K562 (cell line): ENCODE data around the gene OR9Q1. TPM values are rescaled to one million over a fixed set of nuclear protein-coding genes. Genes with fewer than 3 reads are reported as not detected.

Experiments used
- ATAC-seq: fragments of 200-7000 bp; cut with Tn5 transposase; 3 replicates; pipeline ENCODE4 v1.9.1; 2020; ENCODE audit warnings: moderate library complexity
- BruUV-seq: library from RNA; stranded (reverse); fragments of 400-500 nt; replicated peaks from 2 replicates; lab custom pipeline; 2021; lab: Mats Ljungman, UMichigan
- CTCF ChIA-PET: fragments of 300-600 bp; formaldehyde crosslinking; extraction: SDS; loops from one replicate; lab custom pipeline; 2021; ENCODE audit warnings: low intra/inter-chr PET ratio; lab: Yijun Ruan, JAX
- POLR2A ChIA-PET: fragments of 300-600, 350-650 bp; sonication (Branson Sonifier 250); formaldehyde crosslinking; extraction: SDS; loops from one replicate; lab custom pipeline; 2021; ENCODE audit warnings: antibody characterized with exemption, inconsistent platforms; lab: Yijun Ruan, JAX
- DNase-seq, 4 experiments: peaks; one replicate each; pipeline versions ENCODE4 v3.0.0 to v3.0.0-alpha.2; 2011 to 2018; ENCODE audit warnings: low spot score in 3 of 4, mixed read lengths in 3 of 4; ENCODE audit errors: extremely low read depth in 1 of 4
- FAIRE-seq: peaks from 2 replicates; lab custom pipeline; 2011; peaks lifted over from hg19 to GRCh38; lab: Jason Lieb, UNC
- H2AFZ ChIP-seq: 2 replicates; pipeline ENCODE4 v1.6.0; 2011; ENCODE audit warnings: low read depth, low read length, control low read depth, inconsistent platforms
- H3K27ac ChIP-seq: fragments of 200-600 bp; 3 replicates; pipeline ENCODE4 v1.8.0; 2011; ENCODE audit warnings: low read depth, mild to moderate bottlenecking, control low read depth, inconsistent platforms, low read length, moderate library complexity, mixed read lengths; ENCODE audit errors: extremely low read depth
- H3K27me3 ChIP-seq, 2 experiments: fragments of 300-600 bp in 1 of 2; 2 replicates in 1 of 2; 3 replicates in 1 of 2; pipeline versions ENCODE4 v1.6.0 to v1.8.0; 2011; ENCODE audit warnings: inconsistent platforms in 2 of 2, low read length in 2 of 2, mild to moderate bottlenecking in 1 of 2, mixed read lengths in 1 of 2, moderate library complexity in 1 of 2; ENCODE audit not compliant: control insufficient read depth in 2 of 2, insufficient read depth in 2 of 2
- H3K36me3 ChIP-seq: fragments of 300-600 bp; 3 replicates; pipeline ENCODE4 v1.8.0; 2011; ENCODE audit warnings: mild to moderate bottlenecking, low read length, inconsistent platforms; ENCODE audit not compliant: control insufficient read depth, insufficient read depth
- H3K4me1 ChIP-seq, 2 experiments: fragments of 200-600 bp in 1 of 2; replicated peaks in 1 of 2; 2 replicates in 1 of 2; 3 replicates in 1 of 2; pipeline versions ENCODE4 v1.5.1 to v1.8.0; 2011; ENCODE audit warnings: inconsistent platforms in 2 of 2, low read length in 2 of 2, mild to moderate bottlenecking in 1 of 2, mixed read lengths in 1 of 2, moderate library complexity in 1 of 2; ENCODE audit not compliant: control insufficient read depth in 2 of 2, insufficient read depth in 2 of 2
- H3K4me2 ChIP-seq: 2 replicates; pipeline ENCODE4 v1.6.1; 2011; ENCODE audit warnings: low read length, control low read depth, inconsistent platforms, mixed read lengths; ENCODE audit not compliant: insufficient read depth
- H3K4me3 ChIP-seq: fragments of 200-600 bp; sonication (generic), shearing (Covaris generic); 2 replicates; pipeline ENCODE4 v1.5.1; 2016; ENCODE audit warnings: control low read depth, inconsistent platforms
- H3K79me2 ChIP-seq: fragments of 200-600 bp; 3 replicates; pipeline ENCODE4 v1.8.0; 2011; ENCODE audit warnings: low read length, inconsistent platforms; ENCODE audit not compliant: control insufficient read depth, insufficient read depth
- H3K9ac ChIP-seq, 2 experiments: 2 replicates each; pipeline versions ENCODE4 v1.6.0 to v1.6.1; 2011; ENCODE audit warnings: low read depth in 2 of 2, low read length in 2 of 2, control low read depth in 1 of 2, inconsistent platforms in 1 of 2, mild to moderate bottlenecking in 1 of 2, mixed read lengths in 1 of 2; ENCODE audit not compliant: insufficient read depth in 1 of 2
- H3K9me1 ChIP-seq: one replicate; pipeline ENCODE4 v1.6.0; 2011; ENCODE audit warnings: inconsistent platforms, mild to moderate bottlenecking, low read length, moderate library complexity; ENCODE audit not compliant: control insufficient read depth, insufficient read depth
- H3K9me3 ChIP-seq: replicated peaks from 2 replicates; pipeline ENCODE4 v1.5.1; 2011; ENCODE audit warnings: low read depth, low read length, inconsistent platforms; ENCODE audit not compliant: control insufficient read depth, insufficient read depth
- H4K20me1 ChIP-seq: replicated peaks from 2 replicates; pipeline ENCODE4 v1.6.1; 2011; ENCODE audit warnings: low read length, inconsistent platforms, mixed read lengths; ENCODE audit not compliant: control insufficient read depth, insufficient read depth
- ADNP ChIP-seq: fragments of 200-800 bp; sonication (Bioruptor generic); IDR thresholded peaks from 2 replicates; pipeline ENCODE4 v1.6.1; 2016; ENCODE audit warnings: missing genetic modification characterization, missing compliant biosample characterization
- ZNF174 ChIP-seq: fragments of 250-450 bp; sonication (Bioruptor Pico); IDR thresholded peaks from 2 replicates; pipeline ENCODE4 v1.4.0; 2020; ENCODE audit warnings: mild to moderate bottlenecking
- WGBS: fragments of 100-300 bp; shearing (Covaris generic); methylation state at CpG from one replicate; pipeline ENCODE4 v1.1.6; 2016; ENCODE audit warnings: low coverage, mixed read lengths; ENCODE audit not compliant: insufficient coverage; ENCODE audit errors: missing lambda C conversion rate; 5-methylcytosine and 5-hydroxymethylcytosine counted together
- in situ Hi-C: fragments of 300-500 bp; cut with MboI; formaldehyde crosslinking; loops from 4 replicates; pipeline ENCODE4 v1.15.0; 2018; ENCODE audit warnings: inconsistent platforms, mixed read lengths
- intact Hi-C: fragments of 100-400 bp; cut with micrococcal nuclease; formaldehyde crosslinking; loops from 2 replicates; pipeline ENCODE4 v1.14.2; 2022
- polyA plus RNA-seq, 8 experiments: library from polyadenylated mRNA; depleted of rRNA in 4 of 8; stranded (reverse) in 5 of 8; unstranded in 3 of 8; fragments of >200 nt; fragmentation: Nextera tagmentation in 2 of 8; fragmentation: Illumina TruSeq in 1 of 8; extraction: Ambion mirVana in 2 of 8; extraction: Trizol in 1 of 8; gene quantifications; 2 replicates each; pipeline versions ENCODE4 v1.2.1 to v1.2.3, GENCODE V29; 2011 to 2014; ENCODE audit warnings: inconsistent platforms in 1 of 8, missing spikeins in 1 of 8
- total RNA-seq, 7 experiments: library from RNA; depleted of rRNA in 6 of 7; stranded (reverse); fragments of >200 nt in 6 of 7; fragmentation: Illumina TruSeq in 2 of 7; extraction: Trizol in 2 of 7; gene quantifications; 2 replicates each; pipeline versions ENCODE4 v1.2.1 to v1.2.3, GENCODE V29; 2011 to 2021; ENCODE audit warnings: low replicate concordance in 1 of 7
- TF ChIP-seq, protein P1 (sequence below), 2 experiments: fragments of 150-350 bp in 1 of 2; IDR thresholded peaks; 2 replicates each; pipeline ENCODE4 v1.6.1; 2012 to 2016; ENCODE audit warnings: low read depth in 2 of 2, low read length in 2 of 2, mild to moderate bottlenecking in 1 of 2, moderate library complexity in 1 of 2

The OR9Q1 gene
- total and polyA plus RNA-seq, 9 of the 15 experiments (the other 6 are each of a cell fraction or from before 2014, with no cell fraction given) = not detected

GRCh38 chr11:58075781-58076180, 52.1 kb downstream of the OR9Q1 start:
- no peak for DNase-seq
- ChIA-PET POLR2A (no interaction called here), CTCF (no interaction called here)
- in situ Hi-C loops = no loop called here
- no peak overlapping the region for H3K4me3 ChIP-seq
- H3K9ac ChIP-seq = no peak overlapping the region
- no peak for FAIRE-seq
- TF ChIP-seq ADNP (tag) = no peak
- TF ChIP-seq, protein P1, sequence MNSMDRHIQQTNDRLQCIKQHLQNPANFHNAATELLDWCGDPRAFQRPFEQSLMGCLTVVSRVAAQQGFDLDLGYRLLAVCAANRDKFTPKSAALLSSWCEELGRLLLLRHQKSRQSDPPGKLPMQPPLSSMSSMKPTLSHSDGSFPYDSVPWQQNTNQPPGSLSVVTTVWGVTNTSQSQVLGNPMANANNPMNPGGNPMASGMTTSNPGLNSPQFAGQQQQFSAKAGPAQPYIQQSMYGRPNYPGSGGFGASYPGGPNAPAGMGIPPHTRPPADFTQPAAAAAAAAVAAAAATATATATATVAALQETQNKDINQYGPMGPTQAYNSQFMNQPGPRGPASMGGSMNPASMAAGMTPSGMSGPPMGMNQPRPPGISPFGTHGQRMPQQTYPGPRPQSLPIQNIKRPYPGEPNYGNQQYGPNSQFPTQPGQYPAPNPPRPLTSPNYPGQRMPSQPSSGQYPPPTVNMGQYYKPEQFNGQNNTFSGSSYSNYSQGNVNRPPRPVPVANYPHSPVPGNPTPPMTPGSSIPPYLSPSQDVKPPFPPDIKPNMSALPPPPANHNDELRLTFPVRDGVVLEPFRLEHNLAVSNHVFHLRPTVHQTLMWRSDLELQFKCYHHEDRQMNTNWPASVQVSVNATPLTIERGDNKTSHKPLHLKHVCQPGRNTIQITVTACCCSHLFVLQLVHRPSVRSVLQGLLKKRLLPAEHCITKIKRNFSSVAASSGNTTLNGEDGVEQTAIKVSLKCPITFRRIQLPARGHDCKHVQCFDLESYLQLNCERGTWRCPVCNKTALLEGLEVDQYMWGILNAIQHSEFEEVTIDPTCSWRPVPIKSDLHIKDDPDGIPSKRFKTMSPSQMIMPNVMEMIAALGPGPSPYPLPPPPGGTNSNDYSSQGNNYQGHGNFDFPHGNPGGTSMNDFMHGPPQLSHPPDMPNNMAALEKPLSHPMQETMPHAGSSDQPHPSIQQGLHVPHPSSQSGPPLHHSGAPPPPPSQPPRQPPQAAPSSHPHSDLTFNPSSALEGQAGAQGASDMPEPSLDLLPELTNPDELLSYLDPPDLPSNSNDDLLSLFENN (IDR thresholded peaks at IDR 0.05; ENCODE audit: low read depth in 2 of 2, low read length in 2 of 2) = no peak
- TF ChIP-seq ZNF174 (CRISPR knock-in tag) = no peak
- TF ChIP-seq, all 486 proteins: peak for 0
- Histone ChIP-seq H3K9me1 (no peaks in the 10 kb centered on the region), H3K9me3 (no peaks in the 10 kb centered on the region), H4K20me1 (no peaks in the 10 kb centered on the region), H2AFZ (no peak overlapping the region), H3K79me2 (no peaks in the 10 kb centered on the region), H3K4me1 (no peaks in the 10 kb centered on the region), H3K27me3 (no peaks in the 10 kb centered on the region), H3K4me2 (no peak overlapping the region), H3K36me3 (no peaks in the 10 kb centered on the region), H3K27ac (no peak overlapping the region)
- intact Hi-C loops = no loop called here
- no peak for ATAC-seq
- no TSS peak for BruUV-seq
- 0% methylated on average over 2 of the region's 2 CpGs for WGBS
